GM12875 (cell line): Measurements from ENCODE around the gene CLDN24.

Experiments used
- H3K4me3 ChIP-seq: one replicate; pipeline ENCODE4 v1.5.1; 2011; ENCODE audit warnings: low read depth, low read length, control low read depth
- CTCF ChIP-seq: IDR thresholded peaks from 2 replicates; pipeline ENCODE4 v1.5.1; 2011; ENCODE audit warnings: low read depth, mild to moderate bottlenecking, control low read depth, inconsistent platforms, low read length, moderate library complexity, borderline replicate concordance; ENCODE audit not compliant: insufficient read depth

Gene CLDN24

GRCh38 chr4:183285886-183286285 lies 36.3 kb downstream of the CLDN24 start:
- no peak overlapping the region for H3K4me3 ChIP-seq
- no peak for TF ChIP-seq CTCF

- H3K4me3 ChIP-seq: no peak overlapping the region
- no peak for TF ChIP-seq CTCF
These were observed 37.3 kb downstream of the CLDN24 start for GRCh38 chr4:183284965-183285364.

- no peak overlapping the region for H3K4me3 ChIP-seq
- TF ChIP-seq CTCF: no peak
These were observed 37.9 kb downstream of the CLDN24 start for GRCh38 chr4:183284258-183284785.

- no peak overlapping the region for H3K4me3 ChIP-seq
- TF ChIP-seq CTCF: no peak
These were observed 46.1 kb downstream of the CLDN24 start for GRCh38 chr4:183276106-183276505.

GRCh38 chr4:183272384-183272783 lies 49.8 kb downstream of the CLDN24 start:
- TF ChIP-seq CTCF: no peak
- no peak overlapping the region for H3K4me3 ChIP-seq
